ENCODE results near the gene STK17B. TPM values are rescaled to one million over a fixed set of nuclear protein-coding genes. Genes with fewer than 3 reads are reported as not detected.

Gene STK17B
- total RNA-seq, 2 experiments from 2014 or later, result 645 to 648 TPM

GRCh38 chr2:196186266-196186980, 15.0 kb upstream of the STK17B start:
- no peaks in the 10 kb centered on the region for H3K36me3 Mint-ChIP-seq (ENCODE audit: low read depth)

GRCh38 chr2:196184921-196185320, 13.5 kb upstream of the STK17B start:
- H3K4me3 Mint-ChIP-seq, result peak overlapping the region; percentile 7
- H3K27me3 ChIP-seq (ENCODE audit: control insufficient read depth in 1 of 2, insufficient read depth in 2 of 2, low read length in 2 of 2), result no peaks in the 10 kb centered on the region
- no peaks in the 10 kb centered on the region for H3K27me3 Mint-ChIP-seq
- H3K27ac ChIP-seq (ENCODE audit: low read depth in 1 of 2, low read length in 2 of 2), result peak overlapping the region; percentile 68 to 79
- ChIA-PET POLR2A (interaction anchor here (1.0 to 6.2 kb wide), 8 partner anchors 9 to 43 kb away, joined by 3 to 85 read pairs (median 7); partner anchors contain the start of gene STK17B), CTCF (interaction anchor here (0.7 to 1.3 kb wide), 4 partner anchors 9 to 117 kb away, joined by 3 to 4 read pairs (median 3); partner anchors contain the start of gene DNAH7)
- DNase-seq, result peak in 2 of 14 experiments; percentile 45 to 70
- ATAC-seq (ENCODE audit: poor library complexity), result peak; percentile 16
- peaks cover 97% of the 10 kb centered on the region for H3K4me1 Mint-ChIP-seq (ENCODE audit: low read depth)
- H3K36me3 Mint-ChIP-seq (ENCODE audit: low read depth), result no peaks in the 10 kb centered on the region
- peaks cover 4% of the 10 kb centered on the region for H3K9me3 Mint-ChIP-seq
- peak overlapping the region; percentile 94 for H3K27ac Mint-ChIP-seq
- peaks cover 56% of the 10 kb centered on the region for H3K4me1 ChIP-seq (ENCODE audit: insufficient read depth, low read length)
- no peak overlapping the region for H3K4me3 ChIP-seq (ENCODE audit: low read length)
- intact Hi-C loops (cut with DNase I, micrococcal nuclease), result loop anchor here in 1 of 2 experiments (1.0 kb wide), 1 partner anchor 9 kb away; no protein-coding TSS in a partner anchor
- H3K9me3 ChIP-seq (ENCODE audit: control insufficient read depth in 1 of 2, insufficient read depth in 1 of 2, low read length in 2 of 2), result no peaks in the 10 kb centered on the region
- H3K36me3 ChIP-seq (ENCODE audit: insufficient read depth, low read length), result no peaks in the 10 kb centered on the region
- TF ChIP-seq CTCF (IDR thresholded peaks at IDR 0.05), result no peak

More at GRCh38 chr2:196186266-196186980, 15.0 kb upstream of the STK17B start:
- peak overlapping the region; percentile 94 for H3K27ac Mint-ChIP-seq
- peaks cover 100% of the 10 kb centered on the region for H3K4me1 Mint-ChIP-seq (ENCODE audit: low read depth)
- H3K4me3 Mint-ChIP-seq, result no peak overlapping the region
- H3K9me3 ChIP-seq (ENCODE audit: control insufficient read depth in 1 of 2, insufficient read depth in 1 of 2, low read length in 2 of 2), result no peaks in the 10 kb centered on the region
- ChIA-PET CTCF (interaction anchor here (0.8 kb wide), 1 partner anchor 118 kb away, joined by 3 read pairs; the partner anchor contains the start of gene DNAH7), POLR2A (interaction anchor here (1.5 to 6.2 kb wide), 4 partner anchors 11 to 74 kb away, joined by 5 to 85 read pairs (median 38); partner anchors contain the start of gene STK17B)
- intact Hi-C loops (cut with DNase I, micrococcal nuclease), result no loop called here
- no peaks in the 10 kb centered on the region for H3K36me3 ChIP-seq (ENCODE audit: insufficient read depth, low read length)
- H3K27me3 Mint-ChIP-seq, result no peaks in the 10 kb centered on the region
- H3K27me3 ChIP-seq (ENCODE audit: control insufficient read depth in 1 of 2, insufficient read depth in 2 of 2, low read length in 2 of 2), result no peaks in the 10 kb centered on the region
- no peak for TF ChIP-seq CTCF (IDR thresholded peaks at IDR 0.05)
- H3K27ac ChIP-seq (ENCODE audit: low read depth in 1 of 2, low read length in 2 of 2), result no peak overlapping the region
- H3K9me3 Mint-ChIP-seq, result peaks cover 4% of the 10 kb centered on the region
- ATAC-seq (ENCODE audit: poor library complexity), result no peak
- no peak for DNase-seq
- peaks cover 50% of the 10 kb centered on the region for H3K4me1 ChIP-seq (ENCODE audit: insufficient read depth, low read length)
- no peak overlapping the region for H3K4me3 ChIP-seq (ENCODE audit: low read length)

- H3K27me3 Mint-ChIP-seq, result no peaks in the 10 kb centered on the region
- H3K36me3 ChIP-seq (ENCODE audit: insufficient read depth, low read length), result no peaks in the 10 kb centered on the region
- no peaks in the 10 kb centered on the region for H3K9me3 ChIP-seq (ENCODE audit: control insufficient read depth in 1 of 2, insufficient read depth in 1 of 2, low read length in 2 of 2)
- H3K9me3 Mint-ChIP-seq, result peaks cover 4% of the 10 kb centered on the region
- peak overlapping the region; percentile 94 for H3K27ac Mint-ChIP-seq
- TF ChIP-seq CTCF (IDR thresholded peaks at IDR 0.05), result no peak
- no peak overlapping the region for H3K4me3 ChIP-seq (ENCODE audit: low read length)
- ChIA-PET CTCF (interaction anchor here (0.6 to 2.3 kb wide), 4 partner anchors 8 to 93 kb away, joined by 3 to 8 read pairs (median 4); no protein-coding TSS in a partner anchor), POLR2A (interaction anchor here (0.8 to 6.2 kb wide), 17 partner anchors 11 to 651 kb away, joined by 3 to 85 read pairs (median 5); partner anchors contain the start of gene STK17B)
- DNase-seq, result peak in 2 of 14 experiments; percentile 63 to 74
- H3K4me1 Mint-ChIP-seq (ENCODE audit: low read depth), result peaks cover 95% of the 10 kb centered on the region
- peak overlapping the region; percentile 76 for H3K4me3 Mint-ChIP-seq
- no peaks in the 10 kb centered on the region for H3K27me3 ChIP-seq (ENCODE audit: control insufficient read depth in 1 of 2, insufficient read depth in 2 of 2, low read length in 2 of 2)
- peak; percentile 70 for ATAC-seq (ENCODE audit: poor library complexity)
- peaks cover 66% of the 10 kb centered on the region for H3K4me1 ChIP-seq (ENCODE audit: insufficient read depth, low read length)
- intact Hi-C loops (cut with DNase I, micrococcal nuclease), result loop anchor here in 1 of 2 experiments (1.0 kb wide), 1 partner anchor 7 kb away; no protein-coding TSS in a partner anchor
- peak overlapping the region; percentile 68 to 79 for H3K27ac ChIP-seq (ENCODE audit: low read depth in 1 of 2, low read length in 2 of 2)
- no peaks in the 10 kb centered on the region for H3K36me3 Mint-ChIP-seq (ENCODE audit: low read depth)
Observed at GRCh38 chr2:196183528-196184231, 12.3 kb upstream of the STK17B start.
